ENCODE measurements around the gene RSPH1. TPM values are rescaled to one million over a fixed set of nuclear protein-coding genes. Genes with fewer than 3 reads are reported as not detected.

The RSPH1 gene
- total RNA-seq, 1 experiment from 2014 or later = 0.12 TPM

DNA sequence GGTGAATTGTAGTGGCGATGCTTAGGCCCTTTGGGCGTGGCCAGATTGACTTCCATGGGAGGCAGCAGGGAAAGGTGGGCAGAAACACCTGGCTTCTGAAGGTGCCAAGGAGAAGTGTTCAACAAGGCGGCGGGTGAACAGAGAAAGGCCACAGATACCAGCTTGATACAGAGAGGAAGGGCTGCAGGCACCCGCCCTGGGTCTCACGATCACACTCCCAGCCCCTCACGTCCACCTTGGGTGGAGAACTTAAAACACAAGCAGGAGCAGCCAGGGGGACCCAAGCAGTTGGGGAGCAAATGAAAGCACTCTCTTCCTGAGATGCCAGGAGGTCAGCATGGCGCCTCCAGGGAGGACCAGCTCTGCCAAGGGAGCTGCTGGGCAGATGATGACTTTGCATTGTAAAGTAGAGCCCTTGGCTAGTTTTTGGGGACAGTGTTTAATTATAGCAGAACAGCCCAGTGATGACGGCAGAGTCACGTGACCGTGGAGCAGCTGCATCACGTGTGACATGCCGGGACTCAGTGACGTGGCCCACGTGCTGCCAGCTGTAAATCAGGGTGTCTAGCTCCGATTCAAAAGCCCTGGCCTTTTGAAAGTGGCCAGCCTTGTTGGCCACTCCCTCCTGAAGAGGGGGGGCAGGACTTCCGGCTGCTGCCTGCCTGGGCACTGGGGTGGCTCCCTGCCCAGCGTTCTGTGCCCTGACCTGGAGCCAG is 36.6 kb upstream of the RSPH1 start:
- DNase-seq (ENCODE audit: low read depth) = peak; percentile 34

DNA sequence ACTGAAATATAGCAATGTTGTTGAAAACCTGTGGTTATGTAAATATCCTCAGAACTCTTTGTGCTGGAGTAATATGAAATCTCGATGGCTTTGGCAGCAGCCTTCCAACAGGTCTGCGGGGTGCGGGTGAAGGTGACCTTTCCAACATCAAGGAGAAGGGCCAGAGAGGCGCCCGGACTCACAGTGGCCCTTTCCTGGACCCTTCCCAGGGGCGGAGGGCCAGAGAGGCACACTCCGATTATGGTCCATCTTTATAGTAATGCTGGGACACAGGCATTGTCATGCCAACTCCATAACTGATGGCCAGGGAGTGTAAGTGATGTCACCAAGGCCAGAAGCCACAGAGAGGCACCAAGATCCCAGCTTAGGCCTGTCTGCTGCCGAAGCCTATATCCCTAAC is 35.7 kb upstream of the RSPH1 start:
- DNase-seq (ENCODE audit: low read depth) = no peak

DNA sequence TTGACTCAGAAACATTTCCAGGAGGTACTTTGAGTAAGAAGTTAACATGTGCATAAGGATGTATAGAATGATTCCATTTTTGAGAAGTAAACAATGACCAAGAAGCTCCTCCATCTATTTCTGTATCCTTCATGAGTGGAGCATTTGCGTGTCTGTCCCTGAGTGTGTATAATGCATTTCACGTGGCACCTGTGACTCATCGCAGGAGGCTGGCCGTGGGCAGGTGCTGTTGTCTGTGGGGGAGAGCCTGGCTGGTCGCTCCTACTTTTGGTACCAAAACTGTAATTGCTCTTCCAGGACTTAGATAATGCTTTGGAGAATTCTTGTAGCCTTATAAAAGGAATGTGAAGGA is 34.1 kb upstream of the RSPH1 start:
- DNase-seq (ENCODE audit: low read depth) = no peak

DNA sequence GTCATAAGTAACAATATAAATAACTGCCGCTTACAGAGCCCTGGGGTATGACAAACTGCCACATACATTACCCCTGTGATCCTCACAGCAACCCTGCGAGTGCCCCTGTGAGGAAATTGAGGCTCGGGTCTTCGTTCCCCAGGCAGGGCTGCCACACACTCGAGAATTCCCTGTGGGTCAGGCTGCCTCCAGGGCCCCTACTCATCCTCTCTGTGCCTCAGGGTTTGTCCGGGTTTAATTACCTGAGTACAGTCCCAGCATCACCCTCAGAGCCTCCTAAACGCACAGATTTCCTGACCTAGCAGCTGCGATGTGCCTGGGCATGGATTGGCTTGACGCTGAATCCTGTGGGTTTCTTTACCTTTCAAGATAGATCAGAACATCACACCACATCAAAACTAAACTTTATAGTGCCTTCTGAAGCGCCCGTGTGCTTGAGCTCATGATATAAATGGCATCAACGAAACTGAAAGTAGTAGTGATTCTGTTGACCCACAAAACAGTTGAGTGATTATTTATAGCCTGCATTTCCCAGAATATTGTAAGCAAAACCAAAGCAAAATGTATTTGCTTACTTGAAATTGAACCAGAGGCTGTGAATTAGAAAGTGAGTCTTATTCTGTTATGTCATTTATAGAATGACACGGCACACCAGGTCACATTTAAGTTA is 31.6 kb upstream of the RSPH1 start:
- no peak for DNase-seq (ENCODE audit: low read depth)

DNA sequence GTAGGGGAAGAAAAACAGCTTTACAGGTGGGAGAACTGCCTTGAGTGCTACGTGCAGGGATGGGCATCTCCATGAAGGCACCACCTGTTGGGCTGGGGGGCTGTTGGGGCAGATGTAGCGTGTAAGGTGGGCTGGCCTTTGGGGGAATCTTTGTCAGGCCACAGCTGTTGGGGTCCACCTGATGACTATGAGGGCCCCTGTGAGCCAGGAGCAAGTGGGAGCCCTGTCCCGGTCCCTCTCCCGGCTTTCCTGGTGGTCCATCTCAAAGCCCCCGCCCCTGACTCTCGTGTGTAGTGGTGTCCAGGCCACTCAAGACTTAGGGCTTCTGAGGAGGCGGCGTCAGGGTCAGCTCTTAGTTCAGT is 31.1 kb upstream of the RSPH1 start:
- no peak for DNase-seq (ENCODE audit: low read depth)

DNA sequence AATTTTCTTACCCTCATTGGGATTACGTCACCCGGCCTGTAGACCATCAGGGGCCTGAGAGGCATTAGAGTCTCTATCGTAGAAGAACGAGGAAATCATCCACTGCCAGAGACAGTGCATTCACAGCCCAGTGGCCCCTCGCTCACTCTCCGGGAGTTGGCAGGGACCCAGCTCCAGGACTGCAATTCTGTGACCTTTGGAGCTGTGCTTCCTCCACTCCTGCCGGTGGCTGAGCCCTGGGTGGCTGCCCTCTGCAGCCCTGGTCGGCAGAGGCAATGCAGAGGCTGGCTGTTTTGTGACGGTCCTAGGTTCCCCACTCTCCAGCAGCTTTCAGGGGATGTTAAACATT is 30.3 kb upstream of the RSPH1 start:
- DNase-seq (ENCODE audit: low read depth) = no peak

DNA sequence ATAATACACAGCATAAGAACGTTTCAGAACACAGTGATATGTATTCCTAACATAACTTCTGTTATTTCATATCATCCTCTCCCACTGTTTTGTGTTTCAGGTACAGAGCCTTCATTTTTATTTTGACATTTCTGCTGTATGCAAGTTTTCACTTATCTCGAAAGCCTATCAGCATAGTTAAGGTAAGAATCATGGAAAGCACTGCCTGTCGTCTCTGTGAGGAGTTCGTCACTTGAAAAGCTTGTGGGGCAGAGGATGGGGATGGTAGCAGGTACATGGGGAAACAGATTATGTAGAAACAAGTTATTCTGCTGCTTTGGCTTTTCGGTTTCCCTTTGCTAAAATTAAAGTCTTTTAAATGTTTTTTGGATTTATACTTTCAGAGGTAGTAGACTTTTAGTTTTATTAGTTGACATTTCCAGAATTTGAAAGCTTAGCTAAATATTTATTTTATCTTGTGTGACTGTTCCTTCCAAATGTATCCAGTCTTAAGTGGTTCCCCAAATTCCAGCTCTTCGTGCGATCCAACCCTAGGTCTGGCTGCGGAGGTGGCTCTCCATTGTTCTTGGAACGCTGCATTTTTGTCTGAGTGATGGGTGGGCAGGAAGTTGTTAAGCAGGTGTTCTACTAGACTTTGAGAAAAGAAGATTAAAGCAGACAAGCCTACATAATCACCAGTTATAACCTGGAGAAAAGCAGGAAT is 29.8 kb upstream of the RSPH1 start:
- no peak for DNase-seq (ENCODE audit: low read depth)

DNA sequence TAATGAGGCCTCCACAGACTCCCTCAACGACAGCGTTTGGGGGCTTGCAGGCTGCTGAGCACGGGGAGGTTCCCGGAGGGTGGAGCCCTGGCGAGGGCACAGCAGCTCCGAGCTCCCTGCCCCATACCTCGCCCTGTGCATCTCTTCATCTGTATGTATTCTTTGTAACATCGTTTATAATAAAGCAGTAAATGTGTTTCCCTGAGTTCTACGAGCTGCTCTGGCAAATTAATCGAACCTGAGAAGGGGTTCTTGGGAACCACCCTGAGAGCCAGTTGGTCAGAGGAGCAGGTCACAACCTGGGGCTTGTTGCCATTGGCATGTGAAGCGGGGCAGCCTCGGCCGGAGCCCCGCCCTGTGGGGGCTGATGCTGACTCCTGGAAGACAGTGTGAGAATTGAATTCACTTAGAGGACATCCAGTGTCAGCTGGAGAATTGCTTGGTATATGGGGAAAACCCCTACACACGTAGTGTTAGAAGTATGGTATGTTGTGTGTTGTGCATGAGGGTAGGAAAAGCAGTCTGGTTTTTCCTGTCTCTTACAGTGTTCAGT is 29.1 kb upstream of the RSPH1 start:
- no peak for DNase-seq (ENCODE audit: low read depth)

DNA sequence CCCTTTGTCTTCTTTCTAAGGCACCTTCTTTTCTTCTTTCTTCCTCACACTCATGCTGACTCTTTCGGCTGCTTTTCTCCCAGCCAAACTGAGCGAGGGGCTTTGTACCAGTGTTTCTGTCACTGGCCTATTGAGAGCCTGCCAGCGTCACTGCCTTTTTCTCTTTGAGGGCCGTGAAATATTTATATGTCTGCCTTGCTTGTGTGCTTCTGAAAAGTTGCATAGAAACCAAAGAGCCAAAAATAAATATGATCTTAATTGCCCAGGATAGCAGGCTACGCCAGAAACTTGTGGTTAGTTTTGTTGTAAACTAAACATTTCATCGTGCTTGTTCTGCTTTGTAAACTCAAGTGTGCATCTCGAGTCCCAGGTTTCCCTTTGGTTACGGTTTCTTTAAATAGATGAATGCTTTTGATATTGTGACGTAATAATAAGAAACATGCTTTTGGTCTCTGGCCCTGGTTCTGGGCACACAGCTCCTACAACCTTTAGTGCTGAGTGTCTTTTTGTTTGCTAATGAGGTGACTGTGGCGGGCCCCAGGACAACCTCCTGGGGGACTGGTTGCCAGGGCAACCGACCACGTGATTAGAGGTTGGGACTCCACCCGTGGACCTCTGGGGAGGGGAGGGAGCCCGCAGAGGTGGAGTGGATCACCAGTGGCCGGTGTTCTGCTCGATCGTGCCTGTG is 28.5 kb upstream of the RSPH1 start:
- peak; percentile 3 for DNase-seq (ENCODE audit: low read depth)

DNA sequence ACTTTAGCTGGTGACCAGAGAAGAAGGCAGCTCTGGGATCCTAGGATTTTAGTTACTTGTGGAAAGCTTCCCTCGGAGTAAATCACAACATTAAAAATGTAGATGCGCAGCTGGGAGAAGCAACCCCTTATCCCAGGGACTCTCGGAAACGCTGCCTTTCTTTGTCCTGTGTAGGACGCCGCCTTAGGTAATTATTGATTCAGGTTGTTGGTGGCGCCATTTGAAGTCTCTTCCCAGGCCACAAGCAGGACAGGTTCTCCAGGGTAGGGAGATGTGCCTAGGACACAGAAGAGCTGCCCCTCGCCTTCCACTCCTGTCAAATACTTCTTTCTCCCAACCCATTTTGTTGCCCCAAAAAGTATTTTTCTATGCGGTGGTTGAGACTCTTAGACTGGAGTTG is 27.9 kb upstream of the RSPH1 start:
- no peak for DNase-seq (ENCODE audit: low read depth)

DNA sequence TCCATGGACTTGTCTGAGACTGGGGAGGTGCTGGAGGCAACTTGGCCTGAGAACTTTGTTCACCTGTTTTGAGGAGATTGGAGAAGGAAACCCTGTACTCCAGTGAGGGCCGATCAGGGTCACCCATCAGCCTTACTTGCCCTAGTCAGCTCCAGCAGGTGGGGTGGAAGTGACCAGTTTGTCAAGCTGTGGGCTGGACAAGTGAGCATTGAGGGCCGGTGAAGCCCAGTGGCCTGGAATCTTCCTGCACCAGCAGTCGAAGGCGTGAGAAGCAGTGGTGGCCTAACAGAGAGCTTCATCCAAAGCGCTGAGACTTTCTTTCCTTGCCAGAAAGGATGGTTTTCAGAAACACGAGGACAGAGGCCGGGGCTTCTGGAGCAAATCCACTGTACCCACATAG is 27.2 kb upstream of the RSPH1 start:
- DNase-seq (ENCODE audit: low read depth) = no peak

DNA sequence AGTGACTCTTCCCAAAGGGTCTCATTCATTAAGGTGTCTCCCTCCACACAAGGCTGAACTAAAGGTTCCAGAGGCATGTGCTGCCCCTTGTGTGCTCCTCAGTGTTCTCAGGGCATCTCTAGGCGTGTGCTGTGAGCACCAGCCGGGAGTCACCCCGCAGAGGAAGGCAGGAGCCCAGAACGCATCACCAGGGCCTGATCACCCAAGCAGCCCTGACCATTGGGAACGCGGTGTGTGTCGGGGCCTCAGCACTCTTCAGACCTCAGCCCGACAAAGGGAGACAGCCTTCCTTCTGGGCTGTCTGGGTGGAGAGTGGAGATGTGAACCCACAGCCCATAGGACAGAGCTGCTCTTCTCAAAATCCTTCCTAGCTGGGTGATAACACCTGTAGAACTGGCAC is 26.7 kb upstream of the RSPH1 start:
- DNase-seq (ENCODE audit: low read depth) = no peak

DNA sequence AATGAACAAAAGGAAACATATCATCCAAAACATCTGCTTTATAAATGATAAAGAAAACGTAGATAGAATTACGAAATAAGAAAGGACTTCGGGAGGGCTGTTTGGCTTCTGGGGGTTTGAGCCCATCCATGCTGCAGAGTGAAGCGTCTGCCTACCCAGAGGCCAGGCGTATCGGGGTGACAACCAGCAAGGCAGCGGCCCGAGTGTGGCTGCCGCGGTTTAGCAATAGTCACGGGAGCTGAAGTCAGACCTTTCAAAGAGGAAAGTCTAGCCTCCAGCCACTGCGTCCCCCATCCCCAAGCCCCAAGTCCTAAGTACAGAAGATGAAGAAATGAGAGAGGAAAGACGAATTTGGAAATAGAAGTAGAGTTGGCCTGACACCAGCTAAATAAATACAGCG is 26.2 kb upstream of the RSPH1 start:
- DNase-seq (ENCODE audit: low read depth) = no peak

DNA sequence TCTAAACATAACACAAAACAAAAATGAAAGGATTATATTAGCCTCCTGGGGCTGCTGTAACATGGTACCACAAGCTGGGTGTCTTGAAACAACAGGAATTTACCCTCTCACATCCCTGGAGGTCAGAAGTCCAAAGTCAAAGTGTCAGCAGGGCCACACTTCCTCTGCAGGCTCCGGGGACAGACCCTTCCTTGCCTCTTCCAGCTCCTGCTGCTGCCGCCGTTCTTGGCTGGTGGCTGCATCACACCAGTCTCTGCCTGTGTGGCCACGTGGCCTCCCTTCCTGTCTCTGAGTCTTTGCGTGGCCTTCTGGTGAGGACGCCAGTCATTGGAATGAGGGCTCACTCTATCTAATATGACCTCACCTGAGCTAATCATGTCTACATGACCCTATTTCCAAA is 25.8 kb upstream of the RSPH1 start:
- no peak for DNase-seq (ENCODE audit: low read depth)

DNA sequence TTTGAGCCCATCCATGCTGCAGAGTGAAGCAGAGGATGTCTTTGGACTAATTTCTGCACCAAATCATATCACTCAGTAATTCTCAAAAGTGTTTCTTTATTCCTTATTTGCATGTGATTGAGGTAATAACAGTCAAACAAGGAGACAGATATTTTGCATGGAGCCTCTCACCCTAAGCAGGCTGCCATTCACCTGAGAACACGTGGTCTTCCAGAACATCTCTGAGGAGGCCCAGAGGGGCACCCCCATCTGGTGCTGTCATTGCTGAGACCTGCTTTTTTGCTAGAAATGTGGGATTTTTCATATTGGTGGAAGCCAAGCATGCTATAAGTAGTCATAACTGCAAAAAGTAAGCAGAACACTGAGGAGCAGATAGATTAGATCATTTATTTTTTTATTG is 25.4 kb upstream of the RSPH1 start:
- DNase-seq (ENCODE audit: low read depth) = no peak

DNA sequence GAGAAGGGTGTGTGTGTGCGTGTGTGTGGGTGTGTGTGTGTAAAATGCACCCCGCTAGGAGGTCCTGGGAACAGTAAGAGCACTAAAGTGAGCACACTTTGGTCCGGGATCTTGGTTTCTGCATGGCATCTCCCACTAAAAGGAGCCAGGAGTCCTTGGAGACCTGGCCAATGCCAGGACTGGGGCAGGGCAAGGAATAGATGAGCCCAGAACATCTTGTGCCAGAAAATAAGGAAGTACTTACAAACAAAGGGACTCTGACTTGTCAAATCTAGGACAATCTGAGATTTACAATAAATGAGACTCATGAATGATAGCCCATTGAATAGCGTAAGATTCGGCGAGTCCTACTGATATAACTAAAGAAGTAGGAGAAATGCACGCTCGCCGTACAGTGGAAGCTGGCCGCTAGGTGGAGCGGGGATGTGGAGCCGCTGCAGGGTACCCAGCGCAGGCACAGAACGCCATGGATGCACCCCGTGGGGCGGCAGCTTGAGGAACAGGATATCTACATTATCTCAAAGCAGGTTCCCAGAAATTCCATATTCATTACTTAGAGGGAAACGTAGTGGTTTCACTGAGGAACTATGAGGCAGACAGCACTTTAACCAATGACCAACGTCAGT is 24.7 kb upstream of the RSPH1 start:
- no peak for DNase-seq (ENCODE audit: low read depth)

DNA sequence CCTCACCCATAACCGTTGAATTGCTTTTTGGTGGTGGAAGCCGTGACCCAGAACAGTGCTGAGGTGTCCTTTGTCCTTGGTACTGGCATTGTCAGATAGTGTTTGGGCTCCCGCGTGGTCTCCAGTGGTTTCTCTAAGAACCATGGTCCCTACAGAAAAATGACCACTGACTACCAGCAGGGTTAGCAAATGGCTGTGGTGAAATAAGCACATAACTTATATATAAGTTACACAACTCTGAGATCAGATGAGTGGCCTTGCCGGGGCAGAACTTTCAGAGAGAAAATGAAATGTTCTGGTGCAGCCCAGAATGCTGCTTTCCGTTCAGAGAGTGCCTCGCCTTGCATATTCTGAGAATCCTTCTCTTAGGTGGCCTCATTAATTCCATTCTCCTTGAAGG is 22.6 kb upstream of the RSPH1 start:
- no peak for DNase-seq (ENCODE audit: low read depth)

DNA sequence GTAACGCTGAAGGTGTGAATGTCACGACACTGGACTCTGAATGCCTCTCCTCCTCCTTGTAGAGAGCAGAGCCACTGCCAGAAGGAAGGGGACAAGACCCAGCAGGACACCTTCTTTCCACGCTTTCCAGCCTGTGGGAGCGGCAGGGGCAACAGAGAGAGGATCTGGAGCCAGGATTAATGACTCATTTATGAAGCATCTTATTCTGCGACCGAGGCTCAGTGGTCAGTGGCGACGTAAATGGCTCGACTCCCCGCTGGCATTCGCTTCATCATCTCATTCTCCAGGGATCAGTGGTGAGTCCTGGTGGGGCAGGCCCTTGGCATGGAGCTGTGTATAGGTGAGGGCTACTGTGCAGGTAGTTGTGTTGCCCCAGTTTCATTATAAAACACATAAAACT is 22.2 kb upstream of the RSPH1 start:
- peak; percentile 72 for DNase-seq (ENCODE audit: low read depth)

DNA sequence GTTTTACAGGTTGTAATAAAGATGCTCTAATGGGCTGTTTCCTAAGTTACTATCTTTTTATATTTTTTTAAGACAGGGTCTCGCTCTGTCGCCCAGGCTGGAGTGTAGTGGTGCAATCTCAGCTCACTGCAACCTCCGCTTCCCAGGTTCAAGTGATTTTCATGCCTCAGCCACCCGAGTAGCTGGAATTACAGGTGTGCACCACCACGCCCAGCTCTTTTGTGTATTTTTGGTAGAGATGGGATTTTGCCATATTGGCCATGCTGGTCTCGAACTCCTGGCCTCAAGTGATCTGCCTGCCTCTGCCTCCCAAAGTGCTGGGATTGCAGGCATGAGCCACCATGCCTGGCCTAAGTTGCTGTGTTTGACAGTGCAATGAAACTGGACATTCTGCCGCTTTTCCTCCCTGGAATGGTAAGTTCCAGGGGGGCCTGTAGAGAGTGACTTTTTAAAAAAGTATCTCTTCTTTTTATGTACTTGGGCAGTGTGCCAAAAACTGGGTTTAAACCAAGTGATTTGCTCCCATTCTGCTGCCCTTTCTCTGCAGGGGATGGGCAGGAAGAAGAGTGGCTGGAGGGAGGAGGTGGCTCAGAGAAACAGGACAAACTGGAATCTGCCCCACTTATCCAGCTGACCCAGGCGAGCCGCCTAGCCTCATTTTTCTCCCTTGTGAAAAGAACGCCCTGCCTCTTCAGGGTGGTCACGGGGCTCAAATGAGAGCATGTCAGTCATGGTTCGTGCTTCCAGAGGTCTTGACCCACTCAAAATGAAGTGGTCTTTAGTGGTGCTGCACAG is 19.9 kb upstream of the RSPH1 start:
- no peak for DNase-seq (ENCODE audit: low read depth)

DNA sequence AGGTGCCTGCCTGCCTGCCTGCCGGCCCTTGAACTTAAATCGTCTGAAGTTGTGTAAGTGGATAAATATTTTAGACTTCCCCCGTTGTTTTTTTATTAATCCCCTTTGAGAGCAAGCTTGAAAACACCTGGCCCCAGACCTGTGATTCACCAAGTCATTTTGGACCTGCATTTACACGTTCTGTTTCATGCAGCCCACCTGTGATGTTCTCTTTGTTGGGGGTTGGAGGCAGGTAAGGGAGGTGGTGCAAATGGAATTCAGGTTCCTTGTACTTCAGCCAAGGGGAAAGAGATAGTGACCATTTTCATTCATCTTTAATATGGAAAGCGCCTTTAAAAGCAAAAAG is 18.8 kb upstream of the RSPH1 start:
- no peak for DNase-seq (ENCODE audit: low read depth)
